GM13977 (cell line): ENCODE results near the gene UBE2M.
A peak's percentile ranks its signal among the peaks of the same experiment; 100 is the strongest.

Source experiments
- DNase-seq: peaks from one replicate; pipeline ENCODE4 v3.0.0; 2012; ENCODE audit warnings: low spot score
- in situ Hi-C: fragments of 300-500 bp; cut with MboI; formaldehyde crosslinking; loops from one replicate; pipeline ENCODE4 v1.12.0; 2022; ENCODE audit warnings: low sequenced_read_pairs, low pct_unique_long_range_greater_than_20kb, mixed read lengths, inconsistent platforms; ENCODE audit not compliant: unreplicated experiment
- TF ChIP-seq, protein P1 (sequence below): IDR thresholded peaks from 2 replicates; pipeline ENCODE4 v1.5.1; 2012; ENCODE audit warnings: mild to moderate bottlenecking, control low read depth; ENCODE audit not compliant: insufficient read depth; ENCODE audit errors: extremely low read depth, missing control alignments

UBE2M gene

DNA sequence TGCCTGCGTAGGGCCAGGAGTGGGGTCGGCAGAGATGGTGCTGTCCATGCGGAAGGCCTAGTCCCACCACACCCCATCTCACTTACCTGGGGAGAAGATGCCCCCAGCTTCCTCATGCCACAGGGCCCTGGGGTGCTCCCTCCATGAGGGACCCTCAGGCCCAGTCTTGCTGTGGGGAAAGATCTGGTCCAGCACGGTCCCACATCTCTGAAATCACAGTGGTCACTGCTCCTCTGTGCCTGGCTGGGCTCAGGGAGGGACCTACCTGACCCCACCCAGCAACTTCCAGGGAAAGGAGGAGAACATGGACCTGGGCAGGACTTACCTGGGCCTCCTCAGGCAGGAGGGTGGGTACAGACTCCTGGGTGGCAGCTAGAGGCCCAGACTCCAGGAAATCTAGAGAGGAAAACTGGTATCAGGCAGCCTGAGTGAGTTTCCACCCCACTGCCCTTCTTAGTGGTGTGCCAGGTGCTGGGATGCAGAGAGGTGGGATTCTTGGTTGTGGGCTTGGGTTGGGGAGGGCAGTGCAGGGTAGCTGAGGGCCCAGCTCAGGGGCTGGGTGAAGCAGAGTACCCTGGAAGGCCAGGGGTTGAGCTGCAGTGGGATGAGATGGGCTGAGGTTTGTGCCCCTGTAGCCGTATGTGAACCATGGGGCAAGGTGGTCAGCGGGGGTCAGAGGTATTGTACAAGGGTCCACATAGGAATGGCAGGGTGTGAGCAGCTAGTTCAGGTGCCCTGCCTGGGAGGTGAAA lies 11.0 kb upstream of the UBE2M start:
- in situ Hi-C loops, result no loop called here
- DNase-seq, result no peak
- TF ChIP-seq, protein P1, sequence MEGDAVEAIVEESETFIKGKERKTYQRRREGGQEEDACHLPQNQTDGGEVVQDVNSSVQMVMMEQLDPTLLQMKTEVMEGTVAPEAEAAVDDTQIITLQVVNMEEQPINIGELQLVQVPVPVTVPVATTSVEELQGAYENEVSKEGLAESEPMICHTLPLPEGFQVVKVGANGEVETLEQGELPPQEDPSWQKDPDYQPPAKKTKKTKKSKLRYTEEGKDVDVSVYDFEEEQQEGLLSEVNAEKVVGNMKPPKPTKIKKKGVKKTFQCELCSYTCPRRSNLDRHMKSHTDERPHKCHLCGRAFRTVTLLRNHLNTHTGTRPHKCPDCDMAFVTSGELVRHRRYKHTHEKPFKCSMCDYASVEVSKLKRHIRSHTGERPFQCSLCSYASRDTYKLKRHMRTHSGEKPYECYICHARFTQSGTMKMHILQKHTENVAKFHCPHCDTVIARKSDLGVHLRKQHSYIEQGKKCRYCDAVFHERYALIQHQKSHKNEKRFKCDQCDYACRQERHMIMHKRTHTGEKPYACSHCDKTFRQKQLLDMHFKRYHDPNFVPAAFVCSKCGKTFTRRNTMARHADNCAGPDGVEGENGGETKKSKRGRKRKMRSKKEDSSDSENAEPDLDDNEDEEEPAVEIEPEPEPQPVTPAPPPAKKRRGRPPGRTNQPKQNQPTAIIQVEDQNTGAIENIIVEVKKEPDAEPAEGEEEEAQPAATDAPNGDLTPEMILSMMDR, result no peak

DNA sequence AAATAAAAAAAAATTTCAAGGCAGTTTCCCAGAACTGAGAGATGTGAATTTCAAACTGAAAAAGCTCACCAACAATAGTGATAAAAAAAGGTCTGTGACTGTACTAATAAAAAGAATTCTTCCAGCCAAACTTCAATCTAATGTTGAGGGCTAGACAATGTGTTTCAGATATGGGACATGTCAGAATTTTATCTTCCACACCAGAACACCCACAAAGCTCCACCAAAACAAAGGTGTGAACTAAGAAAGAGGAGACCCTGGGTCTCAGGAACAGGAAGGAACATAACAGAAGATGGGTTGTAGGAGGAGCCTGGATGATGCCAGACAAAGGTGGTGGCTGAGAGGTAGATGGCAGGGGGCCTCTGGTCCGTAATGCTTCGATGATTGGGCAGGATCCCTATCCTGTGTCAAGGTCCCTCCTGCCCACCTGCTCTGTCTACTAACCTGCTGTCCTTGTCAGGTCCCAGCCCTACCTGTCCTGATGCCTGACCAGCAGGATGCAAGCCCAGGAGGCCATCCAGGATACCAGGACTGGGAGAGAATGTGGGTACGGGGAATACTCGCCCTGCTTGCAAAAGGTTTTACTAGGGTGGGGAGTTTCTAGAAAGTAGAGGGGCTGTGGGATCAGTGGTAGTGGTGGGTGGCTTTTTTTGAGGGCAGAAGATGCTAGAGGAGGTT lies 10.2 kb upstream of the UBE2M start:
- in situ Hi-C loops, result no loop called here
- DNase-seq, result no peak
- TF ChIP-seq, protein P1, result no peak

DNA sequence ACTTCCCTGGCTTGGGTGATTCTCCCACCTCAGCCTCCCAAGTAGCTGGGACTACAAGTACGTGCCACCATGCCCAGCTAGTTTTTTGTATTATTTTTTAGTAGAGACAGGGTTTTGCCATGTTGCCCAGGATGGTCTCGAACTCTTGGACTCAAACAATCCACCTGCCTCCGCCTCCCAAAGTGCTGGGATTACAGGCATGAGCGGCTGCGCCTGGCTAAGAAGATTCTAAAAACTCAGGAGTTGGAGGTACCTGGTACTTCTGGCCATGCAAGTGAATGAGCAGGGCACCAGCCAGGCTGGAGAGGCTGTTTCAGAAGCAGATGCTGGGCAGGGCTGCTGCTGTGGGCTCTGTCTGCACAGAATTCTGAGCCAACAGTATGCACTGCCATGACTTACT lies 8.6 kb upstream of the UBE2M start:
- TF ChIP-seq, protein P1, result no peak
- in situ Hi-C loops, result no loop called here
- DNase-seq, result no peak

DNA sequence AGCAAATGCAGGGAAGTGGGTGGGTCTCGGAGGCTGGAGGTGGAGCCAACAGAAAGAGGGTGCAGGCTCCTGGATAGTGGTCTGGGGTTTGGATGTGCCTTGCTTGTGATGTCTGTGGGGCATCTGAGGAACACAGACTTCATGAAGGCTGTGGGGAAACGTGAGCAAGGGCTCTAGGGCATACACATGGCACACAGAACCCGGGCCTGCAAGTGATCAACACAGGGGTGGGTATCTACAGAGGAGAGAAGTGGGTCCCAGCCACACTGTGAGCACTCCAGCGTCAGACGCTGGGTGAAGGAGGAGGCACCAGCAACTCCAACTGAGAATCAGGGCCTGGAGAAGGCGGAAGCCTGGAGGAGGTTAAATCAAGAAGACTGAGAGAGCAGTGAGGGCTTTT lies 5.4 kb upstream of the UBE2M start:
- TF ChIP-seq, protein P1, result no peak
- in situ Hi-C loops, result no loop called here
- DNase-seq, result no peak

DNA sequence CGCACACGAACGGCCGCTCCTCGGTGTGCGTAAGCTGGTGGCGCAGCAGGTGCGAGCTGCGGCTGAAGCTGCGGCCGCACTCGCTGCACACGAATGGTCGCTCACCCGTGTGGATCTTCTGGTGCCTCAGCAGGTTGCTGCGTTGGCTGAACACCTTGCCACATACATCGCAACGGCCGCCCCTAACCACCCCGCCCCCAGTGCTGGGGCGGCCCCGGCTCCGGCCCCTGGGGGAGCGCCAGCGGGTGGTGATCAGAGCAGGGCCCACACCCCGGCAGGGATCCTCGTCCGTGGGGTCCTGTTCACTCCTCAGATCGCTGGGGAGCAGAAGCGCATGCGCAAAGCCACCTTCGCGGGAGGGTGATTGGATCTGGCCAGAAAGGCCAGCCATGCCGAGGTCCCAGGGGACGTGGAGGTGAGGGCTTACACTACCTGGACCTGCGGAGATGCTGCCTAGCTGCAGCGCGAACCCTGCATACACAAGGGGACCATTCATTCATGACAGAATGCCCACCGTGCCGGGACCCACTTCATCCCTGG lies 4.7 kb upstream of the UBE2M start:
- in situ Hi-C loops, result no loop called here
- peak; percentile 70 for DNase-seq

More for the DNA sequence above, 4.7 kb upstream of the UBE2M start:
- TF ChIP-seq, protein P1, result no peak
